Nucleus accumbens (tissue), 56 donors: ENCODE measurements around the gene NKAP.
"Not testable (repeated sequence)": the region's sequence is repeated elsewhere in the genome, so short reads cannot be mapped to it uniquely, and the experiment has no call there.

Experiments
- DNase-seq, 56 donors: peaks; one replicate each; lab custom pipeline; 2025; lab: John Stamatoyannopoulos, UW

NKAP gene

DNA sequence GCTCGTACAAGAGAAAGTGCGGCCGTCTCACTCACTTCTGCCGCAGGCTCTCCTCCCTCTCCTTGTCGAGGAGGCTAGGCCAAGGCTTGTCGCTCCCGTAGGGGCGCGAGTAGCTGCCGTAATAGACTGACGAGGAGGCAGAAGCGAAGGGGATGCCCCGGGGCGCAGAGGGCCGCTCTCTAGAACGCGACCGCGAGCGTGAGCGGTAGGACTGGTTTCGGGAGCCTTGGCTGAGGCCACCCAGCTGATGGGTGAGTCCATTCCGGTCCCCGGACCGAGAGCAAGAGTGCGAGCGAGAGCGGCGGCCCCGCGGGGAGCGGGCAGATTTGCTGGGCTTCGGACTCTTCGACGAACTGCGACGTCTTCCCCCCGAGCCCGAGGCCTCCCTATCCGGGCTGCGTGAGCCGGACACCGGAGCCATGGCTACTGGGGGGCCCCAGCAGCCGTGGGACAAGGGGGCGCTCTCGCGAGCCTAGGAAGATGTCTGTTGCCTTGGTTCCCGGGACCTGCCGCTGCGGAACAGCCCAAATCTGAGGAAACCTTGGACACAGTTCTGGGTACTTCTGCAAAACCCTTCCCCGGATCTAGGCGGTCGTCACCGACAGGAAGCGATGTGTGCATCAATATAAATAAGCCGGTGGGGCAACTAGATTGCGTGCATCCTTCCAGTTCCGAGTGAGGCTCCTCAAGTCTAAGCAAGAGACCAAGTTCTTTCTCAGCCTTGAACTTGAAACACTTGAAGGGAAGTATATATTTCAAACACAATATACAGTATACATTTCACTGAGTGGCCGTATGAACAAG is at the start of gene NKAP:
NKAP (minus strand) TSS at position 567 of the 804 bp plus-strand sequence; CDS start at position 421, 146 bp downstream.
- peak in 55 of 56 donors; percentile 5 to 86 (median 65) for DNase-seq

DNA sequence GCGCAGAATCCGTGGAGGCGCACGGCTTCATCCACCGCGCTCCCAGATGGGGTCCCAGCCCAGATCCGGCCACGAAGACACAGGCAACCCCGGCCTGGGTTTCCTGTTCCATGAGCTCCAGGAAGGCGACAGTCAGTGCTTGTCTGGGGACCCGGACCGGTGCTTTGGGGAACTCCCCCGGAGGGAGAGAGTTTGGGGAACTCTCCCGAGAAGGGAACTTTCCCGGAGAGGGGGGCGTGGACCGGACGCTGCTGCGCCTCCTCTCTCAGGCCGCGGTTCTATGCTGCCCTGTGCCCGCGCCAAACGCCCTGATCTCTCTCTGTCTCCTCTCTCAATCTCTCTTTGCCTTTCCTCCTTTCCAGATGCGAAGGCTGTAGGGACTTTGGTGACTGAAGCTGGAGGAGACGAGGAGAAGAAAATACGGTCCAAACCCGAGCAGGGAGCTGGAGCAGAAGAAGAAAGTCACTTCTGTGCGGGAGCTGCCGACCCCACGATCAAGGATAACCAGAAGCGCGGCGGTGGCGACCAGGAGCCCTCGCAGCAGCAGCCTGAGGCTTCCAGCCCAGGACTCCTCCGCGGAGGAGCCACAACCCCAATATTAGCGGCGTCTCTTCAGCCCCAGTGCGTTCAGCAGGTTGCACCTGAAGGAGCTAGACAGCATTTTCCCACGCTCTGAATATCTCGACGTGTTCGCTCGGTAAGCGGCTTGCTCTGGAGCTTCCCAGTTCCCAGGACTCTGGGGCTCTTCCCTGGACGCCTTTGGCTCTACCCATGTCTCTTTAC is 47.6 kb upstream of the NKAP start:
- DNase-seq: no peak

DNA sequence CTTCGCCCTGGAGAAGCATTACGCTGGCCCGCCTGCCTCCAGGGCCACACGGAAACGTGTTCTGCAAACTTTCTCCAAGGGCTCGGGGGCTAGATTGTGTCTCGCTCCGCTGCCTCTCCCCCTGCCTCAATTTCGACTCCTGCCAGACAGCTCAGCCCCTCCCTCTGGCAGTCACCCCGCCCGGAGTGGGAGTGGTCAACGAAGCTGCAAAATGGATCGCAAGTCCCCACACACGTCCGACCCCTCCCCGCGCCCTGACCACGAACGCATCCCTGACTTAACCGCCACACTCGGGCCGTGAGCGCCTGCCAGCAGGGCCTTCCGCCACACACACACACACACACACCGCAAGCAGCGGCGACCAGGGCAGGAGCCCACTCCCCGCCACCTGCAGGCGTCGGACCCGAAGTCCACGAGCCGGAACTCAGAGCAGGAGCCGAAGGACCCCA is 47.0 kb upstream of the NKAP start:
- DNase-seq: peak in 1 of 56 donors; percentile 0

- no peak for DNase-seq
Observed at GRCh38 chrX:119989905-119990555, 46.5 kb upstream of the NKAP start.

- DNase-seq: no peak
Observed at GRCh38 chrX:119986203-119986602, 42.7 kb upstream of the NKAP start.

DNA sequence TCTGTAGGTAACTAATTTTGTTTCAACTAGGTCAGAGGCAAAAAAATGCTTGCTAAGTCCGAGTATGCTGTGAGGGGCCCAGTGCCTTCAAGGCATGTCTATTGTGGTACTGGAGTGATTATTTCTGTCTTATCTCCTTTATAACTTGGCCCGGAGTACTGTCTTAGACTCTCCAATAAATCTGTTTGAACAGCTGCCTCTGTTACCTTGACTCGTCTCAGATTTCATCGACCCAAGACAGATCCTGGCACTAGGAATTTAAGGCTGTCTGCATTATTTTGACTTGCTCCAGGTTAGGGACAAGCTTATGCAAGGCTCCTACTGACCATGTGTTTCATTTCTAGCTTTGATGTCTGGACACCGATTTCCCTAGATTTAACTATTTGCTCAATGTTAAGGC is 41.1 kb upstream of the NKAP start:
- no peak for DNase-seq

DNA sequence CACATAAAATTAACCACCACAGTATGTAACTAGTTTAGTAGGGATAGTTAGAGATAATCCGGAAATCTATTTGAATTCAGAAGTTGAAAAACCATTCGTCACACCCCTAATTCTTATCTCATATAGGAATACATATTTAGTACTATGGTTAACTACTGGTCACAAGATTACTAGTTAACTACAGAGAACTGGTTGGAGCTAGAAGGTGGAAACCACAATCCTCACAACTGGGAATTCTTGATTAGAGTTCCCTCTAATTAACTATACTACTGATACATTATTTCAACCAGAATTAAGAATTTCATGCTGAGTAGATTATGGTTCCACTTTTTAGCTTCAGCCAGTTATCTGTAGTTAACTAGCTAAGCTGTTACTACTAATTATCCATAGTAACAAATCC is 39.9 kb upstream of the NKAP start:
- DNase-seq: no peak

DNA sequence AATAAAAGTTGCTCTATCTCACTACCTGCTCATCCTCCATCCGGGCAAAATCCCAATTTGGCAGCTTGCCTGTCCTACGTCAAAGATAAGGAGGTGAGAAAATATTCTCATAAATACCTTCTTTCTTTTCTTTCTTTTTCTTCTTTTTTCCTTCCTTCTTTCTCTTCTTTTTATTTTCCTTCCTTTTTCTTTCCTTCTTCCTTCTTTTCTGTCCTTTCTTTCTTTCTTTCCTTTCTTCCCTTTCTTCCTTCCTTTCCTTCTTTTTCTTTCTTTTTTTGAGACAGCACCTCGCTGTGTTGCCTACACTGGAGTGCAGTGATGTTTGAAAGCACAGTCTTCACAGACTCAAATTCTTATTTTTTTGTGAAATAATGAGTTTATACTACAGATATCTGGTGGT is 38.6 kb upstream of the NKAP start:
- DNase-seq: no peak

DNA sequence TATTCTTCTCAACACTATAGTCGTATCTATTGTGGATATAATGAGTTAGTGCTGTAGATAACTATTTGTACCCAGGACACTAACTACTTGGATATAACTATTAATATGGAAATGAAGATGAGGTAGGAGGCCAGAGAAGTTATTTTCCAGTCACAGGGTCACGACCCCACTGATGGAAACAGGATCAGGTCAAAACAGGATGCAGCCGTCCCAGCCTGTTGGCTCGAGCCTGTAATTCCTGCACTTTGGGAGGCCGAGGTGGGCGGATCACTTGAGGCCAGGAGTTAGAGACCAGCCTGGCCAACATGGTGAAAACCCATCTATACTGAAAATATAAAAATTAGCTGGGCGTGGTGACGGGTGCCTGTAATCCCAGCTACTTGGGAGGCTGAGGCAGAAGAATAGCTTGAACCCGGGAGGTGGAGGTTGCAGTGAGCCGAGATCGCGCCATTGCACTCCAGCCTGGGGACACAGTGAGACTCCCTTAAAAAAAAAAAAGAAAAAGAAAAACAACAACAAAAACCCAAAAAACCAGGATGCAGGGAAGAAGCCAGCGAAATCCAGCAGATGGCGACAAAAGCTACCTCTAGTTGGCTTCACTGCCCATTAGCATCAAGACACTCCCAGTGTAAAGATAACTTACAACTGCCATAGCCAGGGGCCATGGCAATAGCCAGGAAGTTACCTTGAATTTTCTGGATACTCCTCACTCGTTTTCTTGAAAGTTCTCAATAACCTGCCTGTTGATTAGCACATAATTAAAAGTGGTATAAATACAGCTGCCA is 37.9 kb upstream of the NKAP start:
- no peak for DNase-seq

- not testable (repeated sequence) for DNase-seq
Observed at GRCh38 chrX:119977172-119977571, 33.6 kb upstream of the NKAP start.

GRCh38 chrX:119971184-119971583 is 27.6 kb upstream of the NKAP start:
- no peak for DNase-seq

DNA sequence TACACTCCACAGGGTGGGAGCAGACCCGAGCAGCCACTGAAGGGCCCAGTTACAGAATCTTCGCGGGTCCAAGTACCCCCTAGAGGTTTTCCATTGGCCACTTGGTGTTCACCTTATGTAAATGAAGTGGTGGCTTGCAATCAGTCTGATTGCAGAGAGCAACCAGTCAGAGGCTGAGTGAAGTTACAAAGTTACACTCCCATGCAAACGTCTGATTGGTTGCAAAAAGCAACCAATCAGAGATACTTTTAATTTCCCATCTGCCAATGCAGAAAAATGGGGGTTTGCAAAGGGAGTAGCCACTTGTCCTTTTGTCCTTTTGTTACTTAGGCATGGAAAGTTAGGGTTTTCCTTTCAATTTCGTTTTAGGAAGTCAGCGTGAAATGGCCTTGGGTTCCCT is 27.0 kb upstream of the NKAP start:
- no peak for DNase-seq

DNA sequence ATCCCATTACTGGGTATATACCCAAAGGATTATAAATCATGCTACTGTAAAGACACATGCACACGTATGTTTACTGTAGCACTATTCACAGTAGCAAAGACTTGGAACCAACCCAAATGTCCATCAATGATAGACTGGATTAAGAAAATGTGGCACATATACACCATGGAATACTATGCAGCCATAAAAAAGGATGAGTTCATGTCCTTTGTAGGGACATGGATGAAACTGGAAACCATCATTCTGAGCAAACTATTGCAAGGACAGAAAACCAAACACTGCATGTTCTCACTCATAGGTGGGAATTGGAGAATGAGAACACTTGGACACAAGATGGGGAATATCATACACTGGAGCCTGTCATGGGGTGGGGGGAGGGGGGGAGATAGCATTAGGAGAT is 23.3 kb upstream of the NKAP start:
- DNase-seq: not testable (repeated sequence)

DNA sequence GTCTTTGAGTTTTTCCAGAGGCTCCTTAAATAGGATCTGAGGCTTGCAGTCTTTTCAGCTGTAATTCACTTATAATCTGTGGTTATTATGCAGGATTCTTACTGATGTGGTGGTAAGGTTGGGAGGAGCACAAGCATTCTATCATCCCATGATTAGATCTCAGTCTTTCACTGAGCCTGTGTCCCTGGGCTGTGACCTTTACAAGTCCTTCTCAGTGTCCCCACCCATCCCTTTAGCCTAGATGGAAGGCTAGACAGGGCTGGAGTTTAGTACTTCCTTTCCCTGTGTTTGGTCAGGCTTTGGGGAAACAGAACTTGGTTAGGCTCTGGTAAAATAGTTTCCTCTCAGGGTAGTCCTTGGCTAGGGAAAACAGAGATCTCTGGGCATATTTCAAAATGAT is 17.1 kb upstream of the NKAP start:
- DNase-seq: no peak

DNA sequence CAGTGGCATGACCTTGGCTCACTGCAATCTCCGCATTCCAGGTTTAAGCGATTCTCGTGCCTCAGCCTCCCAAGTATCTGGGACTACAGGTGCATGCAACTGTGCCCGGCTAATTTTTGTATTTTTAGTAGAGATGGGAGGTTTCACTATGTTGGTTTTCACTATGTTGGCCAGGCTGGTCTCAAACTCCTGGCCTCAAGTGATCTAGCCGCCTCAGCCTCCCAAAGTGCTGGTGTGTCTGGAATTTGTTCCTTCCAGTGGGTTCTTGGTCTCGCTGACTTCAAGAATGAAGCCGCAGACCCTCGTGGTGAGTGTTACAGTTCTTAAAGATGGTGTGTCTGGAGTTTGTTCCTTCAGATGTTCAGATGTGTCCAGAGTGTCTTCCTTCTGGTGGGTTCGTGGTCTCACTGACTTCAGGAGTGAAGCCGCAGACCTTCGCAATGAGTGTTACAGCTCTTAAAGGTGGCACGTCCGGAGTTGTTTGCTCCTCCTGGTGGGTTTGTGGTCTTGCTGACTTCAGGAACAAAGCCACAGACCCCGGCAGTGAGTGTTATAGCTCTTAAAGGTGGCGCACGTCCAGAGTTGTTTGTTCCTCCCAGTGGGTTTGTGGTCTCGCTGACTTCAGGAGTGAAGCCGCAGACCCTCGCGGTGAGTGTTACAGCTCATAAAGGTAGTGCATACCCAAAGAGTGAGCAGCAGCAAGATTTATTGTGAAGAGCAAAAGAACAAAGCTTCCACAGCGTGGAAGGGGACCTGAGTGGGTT is 12.4 kb upstream of the NKAP start:
- DNase-seq: not testable (repeated sequence)

DNA sequence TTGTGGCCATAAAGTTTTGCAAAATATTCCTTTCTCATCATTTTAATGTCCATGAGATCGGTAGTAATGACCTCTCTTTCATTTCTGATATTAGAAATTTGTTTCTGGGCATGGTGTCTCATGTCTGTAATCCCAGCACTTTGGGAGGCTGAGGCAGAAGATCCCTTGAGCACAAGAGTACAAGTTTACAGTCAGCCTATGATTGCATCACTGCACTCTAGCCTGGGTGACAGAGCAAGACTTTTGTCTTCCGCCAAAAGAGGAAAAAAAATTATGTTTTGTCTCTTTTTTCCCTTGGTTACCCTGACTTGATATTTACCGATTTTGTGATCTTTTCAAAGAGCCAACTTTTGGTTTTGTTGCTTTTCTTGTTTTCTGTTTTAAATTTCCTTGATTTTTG is 10.8 kb upstream of the NKAP start:
- no peak for DNase-seq

DNA sequence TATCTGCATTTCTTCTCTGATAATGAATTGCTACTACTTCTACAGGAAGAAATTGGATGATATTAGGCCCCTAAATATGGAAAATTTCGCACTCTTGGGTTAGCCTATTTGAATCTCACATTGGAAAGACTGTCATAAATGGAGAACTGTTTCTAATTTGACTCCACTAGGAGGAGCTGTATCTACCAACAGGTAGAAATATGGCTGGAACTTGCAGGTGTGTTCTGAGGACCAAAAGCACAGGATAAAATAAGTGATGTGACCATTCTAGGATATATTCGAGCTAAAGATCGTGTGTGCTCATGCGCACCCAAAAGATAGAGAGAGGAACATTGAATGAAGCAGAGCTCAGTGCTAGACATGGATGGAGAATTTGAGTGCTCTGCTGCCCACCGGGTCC is 4.8 kb upstream of the NKAP start:
- no peak for DNase-seq

- no peak for DNase-seq
Observed at GRCh38 chrX:119945481-119945880, 1.9 kb upstream of the NKAP start.

DNA sequence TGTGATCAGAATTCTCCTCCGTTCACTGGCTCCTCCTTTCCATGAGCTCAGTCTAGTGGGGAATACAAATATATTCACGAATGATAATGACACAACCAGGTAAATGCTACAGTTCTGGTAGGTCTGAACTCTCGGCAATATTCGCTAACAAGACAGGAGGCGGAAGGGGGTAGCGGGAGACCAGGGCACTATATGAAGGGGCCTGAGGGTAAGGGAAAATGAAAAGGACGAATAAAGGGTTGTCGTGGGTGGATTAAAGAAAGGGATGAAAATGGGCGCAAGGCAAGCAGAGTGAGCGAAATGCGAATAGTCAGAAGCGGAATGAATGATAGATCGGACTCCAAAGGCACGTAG is 743 bp downstream of the NKAP start:
- peak in 2 of 56 donors; percentile 4 to 7 for DNase-seq
